OCI-LY7 (cell line): ENCODE data around the gene ENG. TPM values are rescaled to one million over a fixed set of nuclear protein-coding genes. Genes with fewer than 3 reads are reported as not detected.

Experiments
- BruUV-seq: library from RNA; stranded (reverse); fragments of 400-500 nt; replicated peaks from 2 replicates; lab custom pipeline; 2021; lab: Mats Ljungman, UMichigan
- CTCF ChIA-PET: fragments of 300-600 bp; sonication (Branson Sonifier 250); formaldehyde crosslinking; loops from one replicate; lab custom pipeline; 2022; ENCODE audit warnings: antibody characterized with exemption; ENCODE audit not compliant: unreplicated experiment; lab: Charles Lee
- POLR2A ChIA-PET: fragments of 300-600 bp; sonication (Branson Sonifier 250); formaldehyde crosslinking; loops from one replicate; lab custom pipeline; 2022; ENCODE audit warnings: antibody characterized with exemption; lab: Charles Lee
- DNase-seq: peaks from one replicate; pipeline ENCODE4 v3.0.0-alpha.2; 2015; ENCODE audit warnings: low spot score
- H2AFZ ChIP-seq: fragments of 200-600 bp; sonication (generic), shearing (Covaris generic); 2 replicates; pipeline ENCODE4 v1.6.1; 2014; ENCODE audit warnings: mild to moderate bottlenecking, antibody characterized with exemption, low read length, moderate library complexity
- H3K27ac ChIP-seq: fragments of 200-600 bp; sonication (generic); 2 replicates; pipeline ENCODE4 v1.5.1; 2014; ENCODE audit warnings: mixed run types, low read depth, mild to moderate bottlenecking, moderate library complexity, low read length, inconsistent platforms; ENCODE audit not compliant: poor library complexity, severe bottlenecking
- H3K36me3 ChIP-seq: fragments of 200-600 bp; sonication (generic); 2 replicates; pipeline ENCODE4 v1.6.1; 2014; ENCODE audit warnings: mild to moderate bottlenecking, antibody characterized with exemption, low read length, moderate library complexity, mixed read lengths; ENCODE audit not compliant: insufficient read depth
- H3K4me1 ChIP-seq: fragments of 200-600 bp; sonication (generic); 2 replicates; pipeline ENCODE4 v1.5.1; 2014; ENCODE audit warnings: mild to moderate bottlenecking, low read length; ENCODE audit not compliant: insufficient read depth, poor library complexity, severe bottlenecking
- H3K4me2 ChIP-seq: fragments of 200-600 bp; sonication (generic); 2 replicates; pipeline ENCODE4 v1.6.1; 2014; ENCODE audit warnings: mild to moderate bottlenecking, low read length
- H3K4me3 ChIP-seq: fragments of 200-600 bp; sonication (generic); 2 replicates; pipeline ENCODE4 v1.5.1; 2014; ENCODE audit warnings: mild to moderate bottlenecking, low read depth, low read length; ENCODE audit not compliant: poor library complexity, severe bottlenecking
- H3K79me2 ChIP-seq: fragments of 200-600 bp; sonication (generic); 2 replicates; pipeline ENCODE4 v1.6.1; 2016; ENCODE audit warnings: low read depth, mild to moderate bottlenecking, low read length, moderate library complexity, mixed read lengths; ENCODE audit not compliant: insufficient read depth
- H3K9me2 ChIP-seq: fragments of 200-600 bp; sonication (generic); 2 replicates; pipeline ENCODE4 v1.6.1; 2016; ENCODE audit warnings: mild to moderate bottlenecking, low read length, mixed read lengths; ENCODE audit not compliant: insufficient read depth
- H3K9me3 ChIP-seq: fragments of 200-600 bp; sonication (generic); 2 replicates; pipeline ENCODE4 v1.6.1; 2014; ENCODE audit warnings: mild to moderate bottlenecking, mixed run types, low read length, mixed read lengths
- H4K20me1 ChIP-seq: fragments of 200-600 bp; sonication (generic); 2 replicates; pipeline ENCODE4 v1.6.1; 2014; ENCODE audit warnings: mild to moderate bottlenecking, antibody characterized with exemption, low read length, moderate library complexity, mixed read lengths; ENCODE audit not compliant: insufficient read depth
- EZH2phosphoT487 ChIP-seq: fragments of 200-600 bp; sonication (generic); IDR thresholded peaks from 2 replicates; pipeline ENCODE4 v1.6.1; 2018; ENCODE audit warnings: low read depth, borderline replicate concordance, mild to moderate bottlenecking, mixed run types, antibody characterized with exemption, low read length, moderate library complexity, mixed read lengths
- intact Hi-C: fragments of 100-400 bp; cut with micrococcal nuclease; formaldehyde crosslinking; loops from one replicate; pipeline ENCODE4 v1.10.0; 2022; ENCODE audit not compliant: unreplicated experiment
- total RNA-seq, 2 experiments: library from RNA; depleted of rRNA in 1 of 2; stranded (reverse); fragments of >200 nt in 1 of 2; shearing (Covaris generic) in 1 of 2; gene quantifications; 2 replicates each; pipeline ENCODE4 v1.2.3, GENCODE V29; 2014 to 2022
- TF ChIP-seq, protein P1 (sequence below): fragments of 200-600 bp; sonication (generic); conservative IDR thresholded peaks from 2 replicates; pipeline ENCODE4 v1.5.1; 2014; ENCODE audit warnings: mild to moderate bottlenecking, antibody characterized with exemption, low read length, moderate library complexity, mixed read lengths

ENG gene
- total RNA-seq, 2 experiments from 2014 or later: not detected

DNA sequence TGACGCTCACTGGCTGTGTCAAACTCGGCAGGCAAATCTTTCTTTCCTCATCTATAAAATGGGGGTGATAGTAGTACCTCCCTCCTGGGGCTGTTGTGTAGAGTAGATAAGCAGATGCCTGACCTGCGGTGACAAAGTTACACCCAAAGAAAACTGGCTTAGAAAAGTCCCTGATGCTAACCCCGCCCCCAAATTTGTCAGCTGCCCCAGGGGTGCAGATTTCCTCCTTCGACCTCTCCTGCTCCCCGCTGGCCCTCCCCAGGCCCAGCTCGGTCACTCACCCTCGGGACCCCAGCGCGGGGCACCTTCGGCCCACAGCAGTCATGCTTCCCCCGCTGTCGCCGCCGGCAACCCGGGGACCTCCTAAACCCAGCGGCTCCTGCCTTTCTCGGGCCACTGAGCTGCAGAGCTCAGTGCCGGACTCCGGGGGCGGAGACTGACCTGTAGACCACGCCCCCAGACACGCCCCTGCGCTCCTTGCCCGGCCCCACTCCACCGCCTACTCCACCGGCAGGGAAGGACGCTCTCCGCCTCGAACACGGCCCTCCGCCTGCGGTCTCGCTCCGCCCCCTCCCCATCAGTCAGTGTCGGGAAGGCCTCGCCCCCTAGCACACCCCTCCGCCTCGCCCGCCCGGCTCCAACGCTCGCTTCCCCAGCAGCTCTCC is 83.4 kb downstream of the ENG start:
- Histone ChIP-seq H3K9me3 (no peaks in the 10 kb centered on the region), H2AFZ (no peak overlapping the region), H3K36me3 (peaks cover 63% of the 10 kb centered on the region), H3K79me2 (peaks cover 32% of the 10 kb centered on the region), H3K27ac (peak overlapping the region; percentile 30), H3K4me3 (peak overlapping the region; percentile 69), H3K4me1 (peaks cover 73% of the 10 kb centered on the region), H4K20me1 (0 out of 2 replicates have a peak, but pooled peaks cover 6% of the 10 kb centered on the region), H3K9me2 (no peaks in the 10 kb centered on the region), H3K4me2 (peak overlapping the region; percentile 98)
- ChIA-PET CTCF (interaction anchor here (1.0 to 1.8 kb wide), 2 partner anchors 13 to 54 kb away, joined by 4 to 8 read pairs; no protein-coding TSS in a partner anchor), POLR2A (interaction anchor here (0.7 to 1.2 kb wide), 7 partner anchors 8 to 34 kb away, joined by 3 to 5 read pairs (median 3); no protein-coding TSS in a partner anchor)
- DNase-seq: peak; percentile 97
- intact Hi-C loops: no loop called here
- no TSS peak for BruUV-seq
- TF ChIP-seq, protein P1, sequence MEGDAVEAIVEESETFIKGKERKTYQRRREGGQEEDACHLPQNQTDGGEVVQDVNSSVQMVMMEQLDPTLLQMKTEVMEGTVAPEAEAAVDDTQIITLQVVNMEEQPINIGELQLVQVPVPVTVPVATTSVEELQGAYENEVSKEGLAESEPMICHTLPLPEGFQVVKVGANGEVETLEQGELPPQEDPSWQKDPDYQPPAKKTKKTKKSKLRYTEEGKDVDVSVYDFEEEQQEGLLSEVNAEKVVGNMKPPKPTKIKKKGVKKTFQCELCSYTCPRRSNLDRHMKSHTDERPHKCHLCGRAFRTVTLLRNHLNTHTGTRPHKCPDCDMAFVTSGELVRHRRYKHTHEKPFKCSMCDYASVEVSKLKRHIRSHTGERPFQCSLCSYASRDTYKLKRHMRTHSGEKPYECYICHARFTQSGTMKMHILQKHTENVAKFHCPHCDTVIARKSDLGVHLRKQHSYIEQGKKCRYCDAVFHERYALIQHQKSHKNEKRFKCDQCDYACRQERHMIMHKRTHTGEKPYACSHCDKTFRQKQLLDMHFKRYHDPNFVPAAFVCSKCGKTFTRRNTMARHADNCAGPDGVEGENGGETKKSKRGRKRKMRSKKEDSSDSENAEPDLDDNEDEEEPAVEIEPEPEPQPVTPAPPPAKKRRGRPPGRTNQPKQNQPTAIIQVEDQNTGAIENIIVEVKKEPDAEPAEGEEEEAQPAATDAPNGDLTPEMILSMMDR: no peak
- TF ChIP-seq EZH2phosphoT487: no peak

DNA sequence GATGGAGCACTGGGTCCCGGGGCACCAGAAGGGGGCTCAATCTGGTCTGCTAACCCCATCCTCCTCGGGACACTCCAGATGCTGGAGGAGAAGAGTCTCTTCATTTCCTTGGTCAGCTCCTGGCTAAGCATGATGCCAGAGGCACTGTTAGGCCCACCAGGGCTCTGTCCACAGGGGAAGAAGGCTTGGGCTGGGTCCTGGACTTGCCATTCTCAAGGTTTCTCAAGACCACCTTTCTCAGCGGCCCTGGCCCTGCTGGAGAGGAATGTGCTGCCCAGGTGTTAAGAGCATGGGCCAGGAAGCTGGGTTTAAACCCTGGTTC is 83.9 kb downstream of the ENG start:
- ChIA-PET CTCF (interaction anchor here (0.6 to 1.8 kb wide), 3 partner anchors 14 to 54 kb away, joined by 3 to 8 read pairs (median 4); partner anchors contain the start of gene CDK9), POLR2A (interaction anchor here (0.7 to 1.2 kb wide), 5 partner anchors 9 to 35 kb away, joined by 3 to 5 read pairs (median 3); no protein-coding TSS in a partner anchor)
- Histone ChIP-seq H3K4me3 (peak overlapping the region; percentile 69), H3K4me1 (peaks cover 68% of the 10 kb centered on the region), H3K9me3 (no peaks in the 10 kb centered on the region), H3K4me2 (peak overlapping the region; percentile 98), H4K20me1 (0 out of 2 replicates have a peak, but pooled peaks cover 6% of the 10 kb centered on the region), H2AFZ (no peak overlapping the region), H3K79me2 (peaks cover 28% of the 10 kb centered on the region), H3K9me2 (no peaks in the 10 kb centered on the region), H3K36me3 (peaks cover 68% of the 10 kb centered on the region), H3K27ac (peak overlapping the region; percentile 30)
- no peak for DNase-seq
- BruUV-seq: no TSS peak
- TF ChIP-seq, protein P1: no peak
- TF ChIP-seq EZH2phosphoT487: no peak
- intact Hi-C loops: no loop called here
